GM18499 (cell line): ENCODE data around the gene UGT1A3.

Experiments
- ATAC-seq: cut with Tn5 transposase; IDR thresholded peaks from one replicate; pipeline ENCODE4 v1.9.1; 2021; ENCODE audit warnings: moderate number of reproducible peaks; ENCODE audit not compliant: insufficient read depth, unreplicated experiment

UGT1A3 gene

GRCh38 chr2:233811732-233812131 lies 82.9 kb downstream of the UGT1A3 start:
- ATAC-seq = no peak

GRCh38 chr2:233813236-233814055 lies 84.6 kb downstream of the UGT1A3 start:
- ATAC-seq = no peak

GRCh38 chr2:233814056-233814835 lies 85.4 kb downstream of the UGT1A3 start:
- ATAC-seq = no peak

- ATAC-seq = no peak
Observed at GRCh38 chr2:233815861-233816260, 87.0 kb downstream of the UGT1A3 start.

GRCh38 chr2:233816334-233816733 lies 87.5 kb downstream of the UGT1A3 start:
- ATAC-seq = no peak

- no peak for ATAC-seq
Observed at GRCh38 chr2:233816771-233817170, 87.9 kb downstream of the UGT1A3 start.

GRCh38 chr2:233817361-233817911 lies 88.6 kb downstream of the UGT1A3 start:
- no peak for ATAC-seq

- no peak for ATAC-seq
Observed at GRCh38 chr2:233817995-233818638, 89.3 kb downstream of the UGT1A3 start.

- ATAC-seq = no peak
Observed at GRCh38 chr2:233818639-233819621, 90.1 kb downstream of the UGT1A3 start.

GRCh38 chr2:233819884-233820773 lies 91.3 kb downstream of the UGT1A3 start:
- no peak for ATAC-seq

GRCh38 chr2:233820774-233821105 lies 91.9 kb downstream of the UGT1A3 start:
- no peak for ATAC-seq

GRCh38 chr2:233821196-233821595 lies 92.4 kb downstream of the UGT1A3 start:
- ATAC-seq = no peak

GRCh38 chr2:233821709-233822100 lies 92.9 kb downstream of the UGT1A3 start:
- no peak for ATAC-seq

- ATAC-seq = no peak
Observed at GRCh38 chr2:233822101-233822771, 93.4 kb downstream of the UGT1A3 start.
